ENCODE measurements around the gene PSD2. TPM values are rescaled to one million over a fixed set of nuclear protein-coding genes. Genes with fewer than 3 reads are reported as not detected.

PSD2 gene
- polyA plus RNA-seq, 3 donors: not detected

- no peaks in the 10 kb centered on the region for H3K79me2 ChIP-seq (ENCODE audit: insufficient read depth, low read length)
- H3K4me1 ChIP-seq (ENCODE audit: control insufficient read depth in 1 of 2, insufficient read depth in 2 of 2, low read length in 2 of 2): no peaks in the 10 kb centered on the region
- DNase-seq: no peak
- no peaks in the 10 kb centered on the region for H3K4me1 Mint-ChIP-seq
- no peak overlapping the region for H2AFZ ChIP-seq (ENCODE audit: insufficient read depth, low read depth, low read length, poor library complexity, severe bottlenecking)
- H3K27me3 ChIP-seq (ENCODE audit: control insufficient read depth in 2 of 2, insufficient read depth in 2 of 2, low read length in 2 of 2): no peaks in the 10 kb centered on the region
- H3K27me3 Mint-ChIP-seq (ENCODE audit: low read depth in 3 of 3): peaks cover 9 to 20% (median 13%) of the 10 kb centered on the region in 3 donors
- H3K4me3 ChIP-seq (replicated peaks in 1 of 3; ENCODE audit: low read depth in 2 of 3, low read length in 3 of 3): no peak overlapping the region
- no peak overlapping the region for H3K9ac ChIP-seq (ENCODE audit: insufficient read depth, low read length, poor library complexity, severe bottlenecking)
- H3K27ac ChIP-seq (ENCODE audit: low read depth in 1 of 2, low read length in 2 of 2): no peak overlapping the region
- peak overlapping the region in 1 of 7 donors; percentile 50 for H3K27ac Mint-ChIP-seq
- no peaks in the 10 kb centered on the region for H4K20me1 ChIP-seq (ENCODE audit: insufficient read depth, low read length)
- WGBS (ENCODE audit: insufficient coverage): 95% methylated on average over 16 of the region's 25 CpGs
- intact Hi-C loops (cut with micrococcal nuclease): no loop called here
- TF ChIP-seq, protein P1, sequence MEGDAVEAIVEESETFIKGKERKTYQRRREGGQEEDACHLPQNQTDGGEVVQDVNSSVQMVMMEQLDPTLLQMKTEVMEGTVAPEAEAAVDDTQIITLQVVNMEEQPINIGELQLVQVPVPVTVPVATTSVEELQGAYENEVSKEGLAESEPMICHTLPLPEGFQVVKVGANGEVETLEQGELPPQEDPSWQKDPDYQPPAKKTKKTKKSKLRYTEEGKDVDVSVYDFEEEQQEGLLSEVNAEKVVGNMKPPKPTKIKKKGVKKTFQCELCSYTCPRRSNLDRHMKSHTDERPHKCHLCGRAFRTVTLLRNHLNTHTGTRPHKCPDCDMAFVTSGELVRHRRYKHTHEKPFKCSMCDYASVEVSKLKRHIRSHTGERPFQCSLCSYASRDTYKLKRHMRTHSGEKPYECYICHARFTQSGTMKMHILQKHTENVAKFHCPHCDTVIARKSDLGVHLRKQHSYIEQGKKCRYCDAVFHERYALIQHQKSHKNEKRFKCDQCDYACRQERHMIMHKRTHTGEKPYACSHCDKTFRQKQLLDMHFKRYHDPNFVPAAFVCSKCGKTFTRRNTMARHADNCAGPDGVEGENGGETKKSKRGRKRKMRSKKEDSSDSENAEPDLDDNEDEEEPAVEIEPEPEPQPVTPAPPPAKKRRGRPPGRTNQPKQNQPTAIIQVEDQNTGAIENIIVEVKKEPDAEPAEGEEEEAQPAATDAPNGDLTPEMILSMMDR (IDR thresholded peaks at IDR 0.05): no peak
- peaks cover 0 to 2% (median 0%) of the 10 kb centered on the region in 7 donors for H3K9me3 Mint-ChIP-seq
- no peak overlapping the region for H3K4me2 ChIP-seq (replicated peaks; ENCODE audit: extremely low read depth, low read length, poor library complexity, severe bottlenecking)
- no peaks in the 10 kb centered on the region for H3K36me3 ChIP-seq (replicated peaks in 1 of 2; ENCODE audit: control insufficient read depth in 1 of 2, insufficient read depth in 2 of 2, low read length in 2 of 2)
- H3K36me3 Mint-ChIP-seq: no peaks in the 10 kb centered on the region
- H3K9me3 ChIP-seq (replicated peaks in 1 of 2; ENCODE audit: control insufficient read depth in 1 of 2, insufficient read depth in 1 of 2, low read length in 2 of 2): no peaks in the 10 kb centered on the region
- no peak overlapping the region for H3K4me3 Mint-ChIP-seq
Measured at GRCh38 chr5:139812836-139813805, 17.5 kb downstream of the PSD2 start.

DNA sequence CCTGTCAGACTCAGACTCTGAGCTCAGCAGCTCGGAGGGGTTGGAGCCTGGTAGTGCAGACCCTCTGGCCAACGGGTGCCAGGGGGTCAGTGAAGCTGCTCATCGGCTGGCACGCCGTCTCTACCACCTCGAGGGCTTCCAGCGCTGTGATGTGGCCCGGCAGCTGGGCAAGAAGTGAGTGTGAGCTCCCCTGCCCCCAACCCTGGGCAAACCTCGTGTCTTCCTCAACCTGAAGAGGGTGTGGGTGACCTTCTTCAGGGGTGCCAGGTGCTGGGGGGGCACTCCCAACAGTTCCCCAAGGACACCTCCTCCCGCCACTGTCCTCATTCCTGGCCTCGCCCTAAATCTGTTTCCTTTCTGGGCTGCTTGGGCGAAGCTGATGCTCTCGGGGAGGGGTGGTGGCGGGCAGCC, 18.6 kb downstream of the PSD2 start:
- H2AFZ ChIP-seq (ENCODE audit: insufficient read depth, low read depth, low read length, poor library complexity, severe bottlenecking): no peak overlapping the region
- H3K4me1 ChIP-seq (ENCODE audit: control insufficient read depth in 1 of 2, insufficient read depth in 2 of 2, low read length in 2 of 2): no peaks in the 10 kb centered on the region
- TF ChIP-seq, protein P1 (IDR thresholded peaks at IDR 0.05): no peak
- H3K27me3 ChIP-seq (ENCODE audit: control insufficient read depth in 2 of 2, insufficient read depth in 2 of 2, low read length in 2 of 2): no peaks in the 10 kb centered on the region
- no peak overlapping the region for H3K9ac ChIP-seq (ENCODE audit: insufficient read depth, low read length, poor library complexity, severe bottlenecking)
- no peaks in the 10 kb centered on the region for H3K36me3 ChIP-seq (replicated peaks in 1 of 2; ENCODE audit: control insufficient read depth in 1 of 2, insufficient read depth in 2 of 2, low read length in 2 of 2)
- Mint-ChIP-seq H3K9me3 (peaks cover 0 to 6% (median 2%) of the 10 kb centered on the region in 7 donors), H3K27me3 (ENCODE audit: low read depth in 3 of 3) (peaks cover 9 to 20% (median 11%) of the 10 kb centered on the region in 3 donors), H3K4me1 (no peaks in the 10 kb centered on the region), H3K27ac (peak overlapping the region in 1 of 7 donors; percentile 20), H3K4me3 (no peak overlapping the region), H3K36me3 (no peaks in the 10 kb centered on the region)
- H3K9me3 ChIP-seq (replicated peaks in 1 of 2; ENCODE audit: control insufficient read depth in 1 of 2, insufficient read depth in 1 of 2, low read length in 2 of 2): no peaks in the 10 kb centered on the region
- DNase-seq: no peak
- H3K79me2 ChIP-seq (ENCODE audit: insufficient read depth, low read length): no peaks in the 10 kb centered on the region
- H3K4me2 ChIP-seq (replicated peaks; ENCODE audit: extremely low read depth, low read length, poor library complexity, severe bottlenecking): no peak overlapping the region
- no peaks in the 10 kb centered on the region for H4K20me1 ChIP-seq (ENCODE audit: insufficient read depth, low read length)
- H3K4me3 ChIP-seq (replicated peaks in 1 of 3; ENCODE audit: low read depth in 2 of 3, low read length in 3 of 3): no peak overlapping the region
- WGBS (ENCODE audit: insufficient coverage): 86% methylated on average over 11 of the region's 14 CpGs
- intact Hi-C loops (cut with micrococcal nuclease): no loop called here
- H3K27ac ChIP-seq (ENCODE audit: low read depth in 1 of 2, low read length in 2 of 2): no peak overlapping the region
